ENCODE results near the gene GLDC. TPM values are rescaled to one million over a fixed set of nuclear protein-coding genes. Genes with fewer than 3 reads are reported as not detected.

Gene GLDC
- total RNA-seq, 4 donors from 2014 or later, result 14.4 to 54.1 (median 21.8) TPM

DNA sequence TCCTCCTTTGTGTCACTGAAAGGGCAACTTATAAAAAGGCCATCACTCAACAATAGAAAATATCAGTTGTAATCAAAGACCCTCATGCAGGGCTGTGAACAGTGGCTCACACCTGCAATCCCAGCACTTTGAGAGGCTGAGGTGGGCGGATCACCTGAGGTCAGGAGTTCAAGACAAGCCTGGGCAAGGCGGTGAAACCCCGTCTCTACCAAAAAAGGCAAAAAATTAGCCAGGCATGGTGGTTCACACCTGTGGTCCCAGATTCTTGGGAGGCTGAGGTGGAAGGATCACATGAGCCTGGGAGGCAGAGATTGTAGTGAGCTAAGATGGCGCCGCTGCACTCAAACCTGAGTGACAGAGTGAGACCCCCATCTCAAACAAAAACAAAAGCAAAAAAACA is 24.7 kb downstream of the GLDC start:
- H3K9me3 ChIP-seq, result peaks cover 0 to 8% (median 0%) of the 10 kb centered on the region in 4 donors
- H3K4me1 ChIP-seq, result no peaks in the 10 kb centered on the region
- no peak overlapping the region for H3K4me3 ChIP-seq
- no peaks in the 10 kb centered on the region for H3K36me3 ChIP-seq
- no peak overlapping the region for H3K27ac ChIP-seq
- H3K27me3 ChIP-seq, result no peaks in the 10 kb centered on the region
- TF ChIP-seq EP300 (IDR thresholded peaks at IDR 0.05), result no peak
- no peak for TF ChIP-seq CTCF (IDR thresholded peaks at IDR 0.05)
- TF ChIP-seq POLR2A (IDR thresholded peaks at IDR 0.05), result no peak
- no peak for DNase-seq (ENCODE audit: low spot score in 2 of 2)
- 78 to 85% methylated on average over 5 of the region's 5 CpGs for WGBS, 2 donors

- DNase-seq (ENCODE audit: low spot score in 2 of 2), result no peak
- Histone ChIP-seq H3K9me3 (peaks cover 0 to 8% (median 0%) of the 10 kb centered on the region in 4 donors), H3K36me3 (no peaks in the 10 kb centered on the region), H3K4me3 (no peak overlapping the region), H3K4me1 (no peaks in the 10 kb centered on the region), H3K27me3 (no peaks in the 10 kb centered on the region), H3K27ac (no peak overlapping the region)
- WGBS, 2 donors, result 76 to 87% methylated on average over 3 of the region's 3 CpGs
- TF ChIP-seq POLR2A (IDR thresholded peaks at IDR 0.05), result no peak
- TF ChIP-seq CTCF (IDR thresholded peaks at IDR 0.05), result no peak
- TF ChIP-seq EP300 (IDR thresholded peaks at IDR 0.05), result no peak
These were observed 25.2 kb downstream of the GLDC start for GRCh38 chr9:6620353-6620752.

GRCh38 chr9:6619909-6620308 is 25.6 kb downstream of the GLDC start:
- peaks cover 0 to 8% (median 0%) of the 10 kb centered on the region in 4 donors for H3K9me3 ChIP-seq
- no peaks in the 10 kb centered on the region for H3K36me3 ChIP-seq
- no peak for DNase-seq (ENCODE audit: low spot score in 2 of 2)
- no peaks in the 10 kb centered on the region for H3K4me1 ChIP-seq
- no peak overlapping the region for H3K27ac ChIP-seq
- 87 to 94% methylated on average over 6 of the region's 6 CpGs for WGBS, 2 donors
- no peaks in the 10 kb centered on the region for H3K27me3 ChIP-seq
- TF ChIP-seq POLR2A (IDR thresholded peaks at IDR 0.05) (no peak), CTCF (IDR thresholded peaks at IDR 0.05) (no peak), EP300 (IDR thresholded peaks at IDR 0.05) (no peak)
- no peak overlapping the region for H3K4me3 ChIP-seq

- 49 to 54% methylated on average over 9 of the region's 9 CpGs for WGBS, 2 donors
- Histone ChIP-seq H3K36me3 (no peaks in the 10 kb centered on the region), H3K27ac (no peak overlapping the region), H3K27me3 (no peaks in the 10 kb centered on the region), H3K4me1 (no peaks in the 10 kb centered on the region), H3K9me3 (peaks cover 0 to 2% (median 0%) of the 10 kb centered on the region in 4 donors), H3K4me3 (no peak overlapping the region)
- no peak for DNase-seq (ENCODE audit: low spot score in 2 of 2)
- TF ChIP-seq POLR2A (IDR thresholded peaks at IDR 0.05) (no peak), CTCF (IDR thresholded peaks at IDR 0.05) (no peak), EP300 (IDR thresholded peaks at IDR 0.05) (no peak)
These were observed 28.5 kb downstream of the GLDC start for GRCh38 chr9:6616951-6617602.

GRCh38 chr9:6614489-6614888 is 31.0 kb downstream of the GLDC start:
- Histone ChIP-seq H3K9me3 (no peaks in the 10 kb centered on the region), H3K36me3 (no peaks in the 10 kb centered on the region), H3K4me3 (no peak overlapping the region), H3K4me1 (no peaks in the 10 kb centered on the region), H3K27me3 (no peaks in the 10 kb centered on the region), H3K27ac (no peak overlapping the region)
- 86 to 94% methylated on average over 5 of the region's 5 CpGs for WGBS, 2 donors
- DNase-seq (ENCODE audit: low spot score in 2 of 2), result no peak
- TF ChIP-seq CTCF (IDR thresholded peaks at IDR 0.05), result no peak

All from tibial nerve (tissue), 4 donors.